ENCODE data around the gene SLC27A2. TPM values are rescaled to one million over a fixed set of nuclear protein-coding genes. Genes with fewer than 3 reads are reported as not detected.
"Not testable (repeated sequence)": the region's sequence is repeated elsewhere in the genome, so short reads cannot be mapped to it uniquely, and the experiment has no call there.

SLC27A2 gene
- total RNA-seq, 3 donors from 2014 or later (not counting 1 experiment from before 2014, with no cell fraction given): 0.47 to 2.7 (median 0.50) TPM

GRCh38 chr15:50168783-50169411 is 13.1 kb upstream of the SLC27A2 start:
- 93% methylated on average over 10 of the region's 10 CpGs for WGBS (ENCODE audit: insufficient coverage)
- intact Hi-C loops (cut with micrococcal nuclease): no loop called here
- H3K9me3 ChIP-seq (ENCODE audit: control insufficient read depth, insufficient read depth, low read length): no peaks in the 10 kb centered on the region
- Mint-ChIP-seq H3K9me3 (no peaks in the 10 kb centered on the region), H3K27me3 (ENCODE audit: low read depth in 2 of 2) (peaks cover 0 to 11% of the 10 kb centered on the region in 2 donors), H3K27ac (no peak overlapping the region), H3K4me1 (no peaks in the 10 kb centered on the region), H3K4me3 (no peak overlapping the region), H3K36me3 (no peaks in the 10 kb centered on the region)
- DNase-seq (no peak), ATAC-seq (no peak)
- no peak for TF ChIP-seq CTCF (IDR thresholded peaks at IDR 0.05)
- H3K36me3 ChIP-seq (ENCODE audit: control insufficient read depth, insufficient read depth, low read length): no peaks in the 10 kb centered on the region
- no peak overlapping the region for H3K27ac ChIP-seq (ENCODE audit: low read length)
- no peaks in the 10 kb centered on the region for H3K4me1 ChIP-seq (ENCODE audit: control insufficient read depth, insufficient read depth, low read length)
- H3K27me3 ChIP-seq (ENCODE audit: control insufficient read depth, insufficient read depth, low read length): no peaks in the 10 kb centered on the region
- no peak overlapping the region for H3K4me3 ChIP-seq (ENCODE audit: low read length)

- H3K9me3 ChIP-seq (ENCODE audit: control insufficient read depth, insufficient read depth, low read length); H3K4me3 Mint-ChIP-seq; H3K36me3 Mint-ChIP-seq; H3K9me3 Mint-ChIP-seq; H3K27ac Mint-ChIP-seq; H3K27me3 ChIP-seq (ENCODE audit: control insufficient read depth, insufficient read depth, low read length); H3K36me3 ChIP-seq (ENCODE audit: control insufficient read depth, insufficient read depth, low read length); DNase-seq; ATAC-seq; H3K4me1 Mint-ChIP-seq; H3K4me1 ChIP-seq (ENCODE audit: control insufficient read depth, insufficient read depth, low read length); intact Hi-C loops (cut with micrococcal nuclease); H3K4me3 ChIP-seq (ENCODE audit: low read length); H3K27ac ChIP-seq (ENCODE audit: low read length): not testable (repeated sequence)
- H3K27me3 Mint-ChIP-seq (ENCODE audit: low read depth in 2 of 2): peaks cover 10 to 19% of the 10 kb centered on the region in 2 donors
- WGBS (ENCODE audit: insufficient coverage): 95% methylated on average over 35 of the region's 35 CpGs
Measured at GRCh38 chr15:50172360-50172895, 9.6 kb upstream of the SLC27A2 start.

- H3K4me1 Mint-ChIP-seq: no peaks in the 10 kb centered on the region
- no peak overlapping the region for H3K4me3 Mint-ChIP-seq
- Histone ChIP-seq H3K27ac (ENCODE audit: low read length) (no peak overlapping the region), H3K9me3 (ENCODE audit: control insufficient read depth, insufficient read depth, low read length) (no peaks in the 10 kb centered on the region), H3K4me3 (ENCODE audit: low read length) (no peak overlapping the region), H3K4me1 (ENCODE audit: control insufficient read depth, insufficient read depth, low read length) (peaks cover 5% of the 10 kb centered on the region), H3K27me3 (ENCODE audit: control insufficient read depth, insufficient read depth, low read length) (no peaks in the 10 kb centered on the region), H3K36me3 (ENCODE audit: control insufficient read depth, insufficient read depth, low read length) (no peaks in the 10 kb centered on the region)
- no peak for TF ChIP-seq CTCF (IDR thresholded peaks at IDR 0.05)
- H3K9me3 Mint-ChIP-seq: no peaks in the 10 kb centered on the region
- H3K27ac Mint-ChIP-seq: no peak overlapping the region
- intact Hi-C loops (cut with micrococcal nuclease): no loop called here
- H3K36me3 Mint-ChIP-seq: no peaks in the 10 kb centered on the region
- DNase-seq: no peak
- H3K27me3 Mint-ChIP-seq (ENCODE audit: low read depth in 2 of 2): peaks cover 18 to 36% of the 10 kb centered on the region in 2 donors
- no peak for ATAC-seq
Measured at GRCh38 chr15:50176869-50177268, 5.1 kb upstream of the SLC27A2 start.

- H3K27me3 Mint-ChIP-seq (ENCODE audit: low read depth in 2 of 2): peaks cover 20 to 39% of the 10 kb centered on the region in 2 donors
Measured at GRCh38 chr15:50180091-50180490, 1.9 kb upstream of the SLC27A2 start.

More at GRCh38 chr15:50180091-50180490, 1.9 kb upstream of the SLC27A2 start:
- Histone ChIP-seq H3K4me1 (ENCODE audit: control insufficient read depth, insufficient read depth, low read length) (peaks cover 20% of the 10 kb centered on the region), H3K27ac (ENCODE audit: low read length) (no peak overlapping the region), H3K36me3 (ENCODE audit: control insufficient read depth, insufficient read depth, low read length) (no peaks in the 10 kb centered on the region), H3K4me3 (ENCODE audit: low read length) (no peak overlapping the region), H3K9me3 (ENCODE audit: control insufficient read depth, insufficient read depth, low read length) (no peaks in the 10 kb centered on the region), H3K27me3 (ENCODE audit: control insufficient read depth, insufficient read depth, low read length) (no peaks in the 10 kb centered on the region)
- H3K4me1 Mint-ChIP-seq: peaks cover 14 to 20% of the 10 kb centered on the region in 2 donors
- ATAC-seq: no peak
- no peak overlapping the region for H3K27ac Mint-ChIP-seq
- no peak for DNase-seq
- no peaks in the 10 kb centered on the region for H3K9me3 Mint-ChIP-seq
- peak overlapping the region; percentile 32 for H3K4me3 Mint-ChIP-seq
- no peaks in the 10 kb centered on the region for H3K36me3 Mint-ChIP-seq
- WGBS (ENCODE audit: insufficient coverage): 87% methylated on average over 3 of the region's 3 CpGs
- TF ChIP-seq CTCF (IDR thresholded peaks at IDR 0.05): no peak
- intact Hi-C loops (cut with micrococcal nuclease): loop anchor here (5.0 kb wide), 1 partner anchor 82 kb away; no protein-coding TSS in a partner anchor
